Keratinocyte (primary cell): ENCODE data around the gene DENND1A. TPM values are rescaled to one million over a fixed set of nuclear protein-coding genes. Genes with fewer than 3 reads are reported as not detected.

Experiments
- DNase-seq: peaks from one replicate; pipeline ENCODE4 v3.0.0-alpha.2; 2011; ENCODE audit warnings: low read depth, missing footprints, low spot score
- FAIRE-seq: peaks from 2 replicates; lab custom pipeline; 2011; peaks lifted over from hg19 to GRCh38; lab: Jason Lieb, UNC
- H2AFZ ChIP-seq: 2 replicates; pipeline ENCODE4 v1.6.0; 2012; ENCODE audit warnings: low read length, control low read depth, inconsistent platforms; ENCODE audit not compliant: control insufficient read depth
- H3K27ac ChIP-seq: 2 replicates; pipeline ENCODE4 v1.5.1; 2011; ENCODE audit warnings: low read length; ENCODE audit not compliant: control insufficient read depth, insufficient read depth
- H3K27me3 ChIP-seq: 3 replicates; pipeline ENCODE4 v1.6.0; 2011; ENCODE audit warnings: low read length; ENCODE audit not compliant: control insufficient read depth, insufficient read depth; ENCODE audit errors: extremely low read depth
- H3K36me3 ChIP-seq, 2 experiments: 2 replicates in 1 of 2; 3 replicates in 1 of 2; pipeline ENCODE4 v1.5.1; 2011; ENCODE audit warnings: low read length in 2 of 2, mild to moderate bottlenecking in 1 of 2; ENCODE audit not compliant: control insufficient read depth in 2 of 2, insufficient read depth in 2 of 2; ENCODE audit errors: extremely low read depth in 1 of 2
- H3K4me1 ChIP-seq: 3 replicates; pipeline ENCODE4 v1.5.1; 2011; ENCODE audit warnings: low read length; ENCODE audit not compliant: control insufficient read depth, insufficient read depth; ENCODE audit errors: extremely low read depth
- H3K4me2 ChIP-seq: 3 replicates; pipeline ENCODE4 v1.6.0; 2011; ENCODE audit warnings: low read depth, low read length; ENCODE audit not compliant: control insufficient read depth, insufficient read depth; ENCODE audit errors: extremely low read depth
- H3K4me3 ChIP-seq, 3 experiments: fragments of 200-600 bp in 1 of 3; sonication (generic) in 1 of 3; 2 replicates in 2 of 3; 3 replicates in 1 of 3; pipeline ENCODE4 v1.5.1; 2011 to 2016; ENCODE audit warnings: low read length in 3 of 3, mild to moderate bottlenecking in 3 of 3, control low read depth in 2 of 3, inconsistent platforms in 1 of 3, low read depth in 1 of 3, mixed read lengths in 1 of 3, mixed run types in 1 of 3, moderate library complexity in 1 of 3; ENCODE audit not compliant: control insufficient read depth in 2 of 3, insufficient read depth in 2 of 3; ENCODE audit errors: extremely low read depth in 1 of 3
- H3K79me2 ChIP-seq: 2 replicates; pipeline ENCODE4 v1.6.0; 2012; ENCODE audit warnings: low read length; ENCODE audit not compliant: control insufficient read depth, insufficient read depth
- H3K9ac ChIP-seq: 3 replicates; pipeline ENCODE4 v1.6.0; 2011; ENCODE audit warnings: low read length; ENCODE audit not compliant: control insufficient read depth, insufficient read depth; ENCODE audit errors: extremely low read depth
- H3K9me1 ChIP-seq: 3 replicates; pipeline ENCODE4 v1.6.0; 2011; ENCODE audit warnings: low read length; ENCODE audit not compliant: control insufficient read depth, insufficient read depth; ENCODE audit errors: extremely low read depth
- H3K9me3 ChIP-seq: 2 replicates; pipeline ENCODE4 v1.5.1; 2012; ENCODE audit warnings: low read depth, low read length; ENCODE audit not compliant: control insufficient read depth
- H4K20me1 ChIP-seq: 3 replicates; pipeline ENCODE4 v1.6.0; 2011; ENCODE audit warnings: low read length; ENCODE audit not compliant: control insufficient read depth, insufficient read depth; ENCODE audit errors: extremely low read depth
- CTCF ChIP-seq, 3 experiments: IDR thresholded peaks in 1 of 3; conservative IDR thresholded peaks in 1 of 3; optimal IDR thresholded peaks in 1 of 3; 2 replicates in 2 of 3; 3 replicates in 1 of 3; pipeline versions ENCODE3 to v1.5.1; 2011; ENCODE audit warnings: low read length in 3 of 3, mild to moderate bottlenecking in 3 of 3, moderate library complexity in 2 of 3, control low read depth in 1 of 3, inconsistent platforms in 1 of 3; ENCODE audit not compliant: insufficient read depth in 2 of 3; ENCODE audit errors: extremely low read depth in 1 of 3
- EZH2 ChIP-seq: IDR thresholded peaks from one replicate; pipeline ENCODE4 v1.6.1; 2012; ENCODE audit warnings: inconsistent platforms, mild to moderate bottlenecking, low read length, moderate library complexity
- dilution Hi-C: fragments of 300-500 bp; cut with MboI; formaldehyde crosslinking; loops from one replicate; pipeline ENCODE4 v1.7.0; 2020; ENCODE audit warnings: low sequenced_read_pairs; ENCODE audit not compliant: extremely low pct_ligation_motif_present
- polyA plus RNA-seq, 5 experiments: library from polyadenylated mRNA; depleted of rRNA in 3 of 5; stranded (reverse) in 3 of 5; stranded (forward) in 1 of 5; unstranded in 1 of 5; fragments of >200 nt; gene quantifications; 1 replicate in 1 of 5; 2 replicates in 3 of 5; 3 replicates in 1 of 5; pipeline versions ENCODE4 v1.2.1 to v1.2.3, GENCODE V29; 2011 to 2012; ENCODE audit warnings: missing spikeins in 2 of 5, low read depth in 1 of 5, low replicate concordance in 1 of 5

The DENND1A gene
- polyA plus RNA-seq, 1 donor (not counting 4 experiments of a cell fraction or from before 2014, with no cell fraction given), result 13.0 TPM

- H3K4me1 ChIP-seq, result peaks cover 10% of the 10 kb centered on the region
- H4K20me1 ChIP-seq, result no peaks in the 10 kb centered on the region
- dilution Hi-C loops, result no loop called here
- no peak for TF ChIP-seq CTCF (optimal IDR thresholded peaks at IDR 0.05 in 1 of 3, IDR thresholded peaks at IDR 0.05 in 1 of 3, conservative IDR thresholded peaks at IDR 0.05 in 1 of 3; ENCODE audit: extremely low read depth in 1 of 3, insufficient read depth in 2 of 3, low read length in 3 of 3)
- TF ChIP-seq EZH2, result no peak
- no peak overlapping the region for H2AFZ ChIP-seq
- H3K36me3 ChIP-seq, result no peaks in the 10 kb centered on the region
- H3K9ac ChIP-seq, result no peak overlapping the region
- H3K9me1 ChIP-seq, result no peaks in the 10 kb centered on the region
- H3K9me3 ChIP-seq, result no peaks in the 10 kb centered on the region
- no peak overlapping the region for H3K4me3 ChIP-seq
- no peak for DNase-seq
- no peak overlapping the region for H3K27ac ChIP-seq
- no peaks in the 10 kb centered on the region for H3K79me2 ChIP-seq
- FAIRE-seq, result no peak
- H3K4me2 ChIP-seq, result no peak overlapping the region
- H3K27me3 ChIP-seq, result peaks cover 15% of the 10 kb centered on the region
Observed at GRCh38 chr9:123350590-123351310, 579.2 kb downstream of the DENND1A start.

GRCh38 chr9:123349691-123350480 is 580.0 kb downstream of the DENND1A start:
- H3K9me1 ChIP-seq, result no peaks in the 10 kb centered on the region
- dilution Hi-C loops, result no loop called here

More at GRCh38 chr9:123349691-123350480, 580.0 kb downstream of the DENND1A start:
- Histone ChIP-seq H3K36me3 (no peaks in the 10 kb centered on the region), H3K9me3 (no peaks in the 10 kb centered on the region), H3K9ac (no peak overlapping the region), H4K20me1 (no peaks in the 10 kb centered on the region), H3K4me1 (peaks cover 16% of the 10 kb centered on the region), H3K79me2 (no peaks in the 10 kb centered on the region), H3K4me2 (no peak overlapping the region), H3K4me3 (no peak overlapping the region), H2AFZ (no peak overlapping the region), H3K27ac (no peak overlapping the region), H3K27me3 (peaks cover 15% of the 10 kb centered on the region)
- TF ChIP-seq CTCF (optimal IDR thresholded peaks at IDR 0.05 in 1 of 3, IDR thresholded peaks at IDR 0.05 in 1 of 3, conservative IDR thresholded peaks at IDR 0.05 in 1 of 3; ENCODE audit: extremely low read depth in 1 of 3, insufficient read depth in 2 of 3, low read length in 3 of 3) (peak; percentile 90 to 99 (median 95)), EZH2 (no peak)
- FAIRE-seq (peak; percentile 13), DNase-seq (no peak)
